B cell (primary cell): Measurements from ENCODE around the gene ATP5F1B.

Experiments used
- CTCF ChIP-seq: fragments of 200-600 bp; IDR thresholded peaks from one replicate; pipeline ENCODE4 v1.8.0; 2022; ENCODE audit warnings: antibody characterized with exemption, mild to moderate bottlenecking
- EZH2 ChIP-seq: IDR thresholded peaks from 2 replicates; pipeline ENCODE4 v1.6.1; 2012; ENCODE audit warnings: borderline replicate concordance, low read depth, mild to moderate bottlenecking, moderate library complexity, low read length; ENCODE audit not compliant: insufficient read depth, poor library complexity, severe bottlenecking

- no peak for TF ChIP-seq CTCF
- no peak for TF ChIP-seq EZH2
These were observed 31.2 kb downstream of the ATP5F1B start for GRCh38 chr12:56614627-56615026.
